Calu3 (cell line): ENCODE measurements around the gene GAS2. TPM values are rescaled to one million over a fixed set of nuclear protein-coding genes. Genes with fewer than 3 reads are reported as not detected.

ENCODE experiments used
- BruUV-seq: library from RNA; stranded (reverse); fragments of 400-500 nt; replicated peaks from 2 replicates; lab custom pipeline; 2021; lab: Mats Ljungman, UMichigan
- CTCF ChIA-PET: fragments of 300-600 bp; sonication (Branson Sonifier 250); formaldehyde crosslinking; loops from one replicate; lab custom pipeline; 2022; ENCODE audit warnings: antibody characterized with exemption; lab: Charles Lee
- DNase-seq: peaks from one replicate; pipeline ENCODE4 v3.0.0; 2022
- H3K27ac Mint-ChIP-seq: one replicate; pipeline ENCODE4 v1.8.0; 2022; ENCODE audit warnings: mixed read lengths; ENCODE audit not compliant: unreplicated experiment
- H3K27me3 Mint-ChIP-seq: one replicate; pipeline ENCODE4 v1.8.0; 2022; ENCODE audit warnings: mixed read lengths; ENCODE audit not compliant: unreplicated experiment
- H3K36me3 Mint-ChIP-seq: one replicate; pipeline ENCODE4 v1.8.0; 2022; ENCODE audit warnings: mild to moderate bottlenecking, moderate library complexity, mixed read lengths; ENCODE audit not compliant: insufficient read depth, unreplicated experiment
- H3K4me1 Mint-ChIP-seq: one replicate; pipeline ENCODE4 v1.8.0; 2022; ENCODE audit warnings: mild to moderate bottlenecking, low read depth, mixed read lengths; ENCODE audit not compliant: unreplicated experiment
- H3K4me3 Mint-ChIP-seq: one replicate; pipeline ENCODE4 v1.8.0; 2022; ENCODE audit warnings: mild to moderate bottlenecking, low read depth, moderate library complexity, mixed read lengths; ENCODE audit not compliant: unreplicated experiment
- H3K9me3 Mint-ChIP-seq: one replicate; pipeline ENCODE4 v1.8.0; 2022; ENCODE audit warnings: low read depth, mixed read lengths; ENCODE audit not compliant: unreplicated experiment
- intact Hi-C: fragments of 100-400 bp; cut with micrococcal nuclease; formaldehyde crosslinking; loops from one replicate; pipeline ENCODE4 v1.10.0; 2022; ENCODE audit not compliant: unreplicated experiment
- total RNA-seq: library from RNA; stranded (reverse); gene quantifications from 2 replicates; pipeline ENCODE4 v1.2.3, GENCODE V29; 2022
- TF ChIP-seq, protein P1 (sequence below): fragments of 200-600 bp; IDR thresholded peaks from one replicate; pipeline ENCODE4 v1.8.0; 2022; ENCODE audit warnings: antibody characterized with exemption; ENCODE audit not compliant: unreplicated experiment

GAS2 gene
- total RNA-seq, 1 experiment from 2014 or later: 3.9 TPM

GRCh38 chr11:22809893-22810292 is 143.5 kb downstream of the GAS2 start:
- Mint-ChIP-seq H3K4me1 (peaks cover 18% of the 10 kb centered on the region), H3K36me3 (no peaks in the 10 kb centered on the region), H3K27me3 (no peaks in the 10 kb centered on the region), H3K4me3 (no peak overlapping the region), H3K9me3 (no peaks in the 10 kb centered on the region), H3K27ac (no peak overlapping the region)
- intact Hi-C loops: no loop called here
- DNase-seq: no peak
- TF ChIP-seq, protein P1, sequence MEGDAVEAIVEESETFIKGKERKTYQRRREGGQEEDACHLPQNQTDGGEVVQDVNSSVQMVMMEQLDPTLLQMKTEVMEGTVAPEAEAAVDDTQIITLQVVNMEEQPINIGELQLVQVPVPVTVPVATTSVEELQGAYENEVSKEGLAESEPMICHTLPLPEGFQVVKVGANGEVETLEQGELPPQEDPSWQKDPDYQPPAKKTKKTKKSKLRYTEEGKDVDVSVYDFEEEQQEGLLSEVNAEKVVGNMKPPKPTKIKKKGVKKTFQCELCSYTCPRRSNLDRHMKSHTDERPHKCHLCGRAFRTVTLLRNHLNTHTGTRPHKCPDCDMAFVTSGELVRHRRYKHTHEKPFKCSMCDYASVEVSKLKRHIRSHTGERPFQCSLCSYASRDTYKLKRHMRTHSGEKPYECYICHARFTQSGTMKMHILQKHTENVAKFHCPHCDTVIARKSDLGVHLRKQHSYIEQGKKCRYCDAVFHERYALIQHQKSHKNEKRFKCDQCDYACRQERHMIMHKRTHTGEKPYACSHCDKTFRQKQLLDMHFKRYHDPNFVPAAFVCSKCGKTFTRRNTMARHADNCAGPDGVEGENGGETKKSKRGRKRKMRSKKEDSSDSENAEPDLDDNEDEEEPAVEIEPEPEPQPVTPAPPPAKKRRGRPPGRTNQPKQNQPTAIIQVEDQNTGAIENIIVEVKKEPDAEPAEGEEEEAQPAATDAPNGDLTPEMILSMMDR: no peak
- no TSS peak for BruUV-seq
- CTCF ChIA-PET: no interaction called here

DNA sequence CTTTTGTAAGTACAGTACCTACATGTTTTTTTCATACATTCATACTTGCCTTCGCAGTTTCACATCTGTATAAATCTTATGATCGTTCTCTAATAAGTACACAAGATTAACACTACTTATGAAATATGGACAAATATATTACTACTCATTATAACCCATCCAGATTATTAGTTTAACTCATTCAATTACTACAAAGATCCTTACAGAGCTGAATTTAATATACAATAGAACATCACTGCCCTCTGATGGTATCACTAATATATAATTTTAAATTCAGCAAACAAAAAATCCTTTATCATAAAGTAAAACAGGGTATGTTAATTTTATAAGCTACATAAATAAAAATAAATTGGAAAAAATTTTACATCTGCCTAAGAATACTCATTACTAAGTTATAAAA is 155.8 kb downstream of the GAS2 start:
- intact Hi-C loops: no loop called here
- BruUV-seq: no TSS peak
- no peaks in the 10 kb centered on the region for H3K4me1 Mint-ChIP-seq
- H3K27ac Mint-ChIP-seq: no peak overlapping the region
- CTCF ChIA-PET: no interaction called here
- H3K27me3 Mint-ChIP-seq: no peaks in the 10 kb centered on the region
- no peaks in the 10 kb centered on the region for H3K9me3 Mint-ChIP-seq
- no peak for DNase-seq
- no peak overlapping the region for H3K4me3 Mint-ChIP-seq
- TF ChIP-seq, protein P1: no peak
- no peaks in the 10 kb centered on the region for H3K36me3 Mint-ChIP-seq

DNA sequence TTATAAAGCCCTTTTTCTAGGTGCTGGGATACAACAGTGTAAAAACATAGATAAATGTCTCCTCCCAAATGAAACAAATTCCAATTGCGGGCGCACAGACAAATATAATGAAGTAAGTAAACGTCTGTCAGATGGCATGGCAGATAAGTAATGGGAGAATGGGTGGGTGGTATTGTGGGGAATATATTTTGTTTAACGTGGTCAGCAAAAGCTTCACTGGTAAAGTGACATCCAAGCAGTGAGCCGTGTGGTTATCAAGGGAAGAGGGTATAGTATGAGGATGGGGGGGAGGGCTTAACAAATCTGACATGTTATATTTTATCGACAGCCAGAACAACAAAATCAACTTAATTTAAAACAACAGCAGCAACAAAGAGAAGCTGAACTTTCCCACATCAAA is 162.0 kb downstream of the GAS2 start:
- Mint-ChIP-seq H3K27ac (peak overlapping the region; percentile 43), H3K4me1 (peaks cover 11% of the 10 kb centered on the region), H3K9me3 (no peaks in the 10 kb centered on the region), H3K4me3 (peak overlapping the region; percentile 85), H3K27me3 (no peaks in the 10 kb centered on the region), H3K36me3 (peaks cover 13% of the 10 kb centered on the region)
- no peak for DNase-seq
- intact Hi-C loops: loop anchor here (2.0 kb wide), 1 partner anchor 36 kb away; no protein-coding TSS in a partner anchor
- CTCF ChIA-PET: no interaction called here
- no TSS peak for BruUV-seq
- TF ChIP-seq, protein P1: no peak

GRCh38 chr11:22829231-22830081 is 163.0 kb downstream of the GAS2 start, which contains the start of gene SVIP:
Gene SVIP (minus strand): TSS chr11:22829801. CDS start chr11:22829748, 53 bp downstream.
- BruUV-seq: no TSS peak
- H3K27ac Mint-ChIP-seq: peak within 1 kb of the TSS; percentile 80
- no peaks in the 10 kb centered on the region for H3K27me3 Mint-ChIP-seq
- TF ChIP-seq, protein P1: peak; percentile 75
- H3K36me3 Mint-ChIP-seq: peaks cover 13% of the 10 kb centered on the region
- CTCF ChIA-PET: interaction anchor here (0.5 to 1.9 kb wide), 13 partner anchors 37 to 1562 kb away, joined by 3 to 7 read pairs (median 3); no protein-coding TSS in a partner anchor
- peak; percentile 98 for DNase-seq
- peaks cover 12% of the 10 kb centered on the region for H3K4me1 Mint-ChIP-seq
- no peaks in the 10 kb centered on the region for H3K9me3 Mint-ChIP-seq
- intact Hi-C loops: loop anchor here (1.0 to 2.0 kb wide), 2 partner anchors 37 to 41 kb away; no protein-coding TSS in a partner anchor
- H3K4me3 Mint-ChIP-seq: peak within 1 kb of the TSS; percentile 85
